GM04504 (cell line): ENCODE measurements around the gene CCDC73.
"Not testable (repeated sequence)": the region's sequence is repeated elsewhere in the genome, so short reads cannot be mapped to it uniquely, and the experiment has no call there.

ENCODE experiments used
- DNase-seq: peaks from one replicate; pipeline ENCODE4 v3.0.0-alpha.2; 2012; ENCODE audit warnings: low read depth

CCDC73 gene

DNA sequence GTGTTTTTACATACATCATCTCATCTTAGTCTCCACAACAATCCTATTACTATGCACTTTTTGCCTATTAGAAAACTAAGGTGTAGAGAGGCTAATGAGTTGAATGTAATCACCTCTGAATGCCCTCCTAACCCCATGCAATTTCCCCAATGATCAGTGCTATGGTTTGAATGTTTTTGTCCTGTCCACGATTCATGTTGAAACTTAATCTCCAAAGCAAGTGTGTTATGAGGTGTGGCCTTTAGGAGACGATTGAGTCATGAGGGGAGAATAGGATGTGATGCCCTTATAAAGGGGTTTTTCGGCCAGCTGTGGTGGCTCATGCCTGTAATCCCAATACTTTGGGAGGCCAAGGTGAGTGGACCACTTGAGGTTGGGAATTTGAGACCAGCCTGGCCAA, 2.0 kb upstream of the CCDC73 start:
- no peak for DNase-seq

DNA sequence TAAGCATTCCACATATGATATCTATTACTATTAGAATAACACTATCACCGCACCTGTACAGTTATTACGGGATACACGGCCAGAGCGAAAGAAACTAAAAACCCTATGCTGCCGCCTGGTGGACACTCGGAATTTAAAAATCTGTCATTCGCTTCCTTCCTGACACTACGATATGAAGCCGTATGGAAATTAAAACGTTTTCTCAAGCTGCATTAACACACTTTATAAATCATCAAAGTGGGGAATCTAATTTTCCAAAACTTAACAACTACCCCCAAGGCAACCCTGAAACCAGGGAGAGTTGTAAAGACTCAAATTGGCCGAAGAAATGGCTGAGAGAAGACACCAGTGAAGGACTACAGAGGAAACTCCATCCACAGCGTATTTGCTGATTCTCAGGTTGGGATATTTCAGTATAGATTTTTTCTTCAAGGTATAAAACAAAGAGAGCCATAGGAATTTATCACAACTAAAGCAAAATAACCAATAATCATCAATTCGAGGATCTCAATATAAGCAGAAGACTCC, 1.4 kb downstream of the CCDC73 start:
- peak; percentile 10 for DNase-seq

DNA sequence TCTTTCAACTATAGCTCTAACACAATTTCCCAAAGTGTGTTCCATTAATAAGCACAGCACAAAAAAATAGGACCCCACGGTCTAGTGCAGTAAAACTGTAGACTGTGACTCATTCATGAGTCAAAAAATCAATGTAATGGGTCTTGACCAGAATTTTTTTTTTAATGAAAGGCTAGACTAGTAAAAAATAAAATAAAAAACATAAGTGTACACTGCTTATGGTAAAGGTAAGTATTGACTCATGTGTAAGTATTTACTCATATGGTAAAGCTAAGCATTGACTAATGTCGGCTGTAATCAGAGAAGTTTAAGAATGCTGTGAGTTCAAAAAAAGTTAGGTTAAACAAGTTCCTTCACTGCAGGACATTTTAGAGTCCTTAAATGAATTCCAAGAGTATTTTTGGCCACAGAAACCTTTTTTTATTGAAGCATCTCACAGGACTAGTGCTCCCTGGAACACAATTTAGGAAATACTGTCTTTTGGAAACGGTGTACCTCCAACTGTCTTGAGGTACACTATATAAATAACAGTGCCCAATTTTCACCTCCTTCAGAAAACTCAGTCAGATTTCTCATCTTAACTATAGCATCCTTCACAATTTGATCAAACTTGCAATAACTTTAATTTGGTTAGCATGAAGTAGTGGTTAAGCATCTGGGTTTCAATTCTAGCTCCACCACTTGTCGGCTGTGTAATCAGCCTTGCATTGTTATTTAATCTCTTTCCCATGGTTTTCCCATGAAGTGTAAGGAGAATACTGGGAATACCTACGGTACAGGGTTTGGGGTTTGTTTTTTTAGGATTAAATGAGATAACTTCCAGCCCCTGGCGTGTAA, 2.1 kb downstream of the CCDC73 start:
- DNase-seq = no peak

DNA sequence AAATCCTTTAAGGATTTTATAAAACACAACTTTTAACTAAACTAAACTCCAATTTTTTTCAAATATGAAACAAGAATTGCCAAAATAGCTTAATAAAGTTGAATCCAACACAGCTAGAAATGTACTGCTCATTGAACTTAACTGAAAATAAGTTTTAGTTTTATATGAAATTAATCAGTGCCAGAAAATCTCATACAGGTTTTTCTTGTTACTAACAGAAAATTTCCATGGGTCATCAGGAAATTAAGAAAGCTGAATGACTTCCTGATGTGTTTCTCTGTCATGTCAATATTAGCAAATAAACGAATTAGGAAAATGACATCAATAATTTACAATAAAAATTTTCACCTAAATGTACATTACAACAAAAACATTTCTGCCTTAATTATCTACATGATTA, 3.5 kb downstream of the CCDC73 start:
- DNase-seq = no peak

DNA sequence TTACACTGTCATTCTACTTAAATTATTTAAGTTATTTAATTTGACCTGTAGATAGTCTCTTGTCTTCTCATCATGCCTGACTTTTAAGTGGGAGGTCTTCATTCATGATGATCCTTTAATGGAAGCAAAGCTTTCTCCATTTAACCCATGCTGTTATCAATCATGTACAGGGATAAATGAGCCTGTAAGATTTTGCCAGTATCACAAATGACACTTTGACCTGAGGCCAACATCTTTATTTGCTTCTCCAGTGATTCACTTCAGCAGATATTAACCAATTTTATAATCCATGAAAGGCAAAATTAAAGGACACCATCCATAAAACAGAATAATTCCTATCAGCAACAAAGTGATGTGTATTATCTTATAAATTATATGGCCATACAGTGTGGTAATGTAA, 7.7 kb downstream of the CCDC73 start:
- DNase-seq = no peak

DNA sequence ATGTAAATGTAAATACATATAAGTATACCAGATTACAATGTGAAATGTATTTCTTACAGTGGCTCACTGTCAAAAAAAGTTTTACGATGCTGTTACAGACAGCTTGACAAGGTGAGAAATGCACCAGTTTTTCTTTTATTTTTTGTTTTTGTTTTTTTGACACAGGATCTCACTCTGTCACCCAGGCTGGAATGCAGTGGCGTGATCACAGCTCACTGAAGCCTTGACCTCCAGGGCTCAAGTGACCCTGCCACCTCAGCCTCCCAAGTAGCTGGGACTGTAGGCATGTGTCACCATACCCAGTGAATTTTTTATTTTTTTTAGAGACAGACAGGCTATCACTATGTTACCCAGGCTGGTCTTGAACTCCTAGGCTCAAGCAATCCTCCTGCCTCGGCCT, 9.2 kb downstream of the CCDC73 start:
- no peak for DNase-seq

DNA sequence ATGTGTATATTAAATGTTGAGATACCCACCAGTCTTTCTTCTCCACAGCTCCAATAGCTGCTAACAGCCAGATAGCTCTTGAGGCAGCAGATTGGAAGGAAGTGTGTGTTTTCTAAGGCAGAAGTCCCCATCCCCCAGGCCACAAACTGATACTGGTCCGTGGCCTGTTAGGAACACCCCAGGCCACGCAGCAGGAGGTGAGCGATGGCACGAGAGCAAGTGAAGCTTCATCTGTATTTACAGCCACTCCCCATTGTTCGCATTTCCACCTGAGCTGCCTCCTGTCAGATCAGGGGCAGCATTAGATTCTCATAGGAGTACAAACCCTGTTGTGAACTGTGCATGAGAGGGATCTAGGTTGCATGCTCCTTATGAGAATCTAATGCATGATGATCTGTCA, 12.7 kb downstream of the CCDC73 start:
- no peak for DNase-seq

DNA sequence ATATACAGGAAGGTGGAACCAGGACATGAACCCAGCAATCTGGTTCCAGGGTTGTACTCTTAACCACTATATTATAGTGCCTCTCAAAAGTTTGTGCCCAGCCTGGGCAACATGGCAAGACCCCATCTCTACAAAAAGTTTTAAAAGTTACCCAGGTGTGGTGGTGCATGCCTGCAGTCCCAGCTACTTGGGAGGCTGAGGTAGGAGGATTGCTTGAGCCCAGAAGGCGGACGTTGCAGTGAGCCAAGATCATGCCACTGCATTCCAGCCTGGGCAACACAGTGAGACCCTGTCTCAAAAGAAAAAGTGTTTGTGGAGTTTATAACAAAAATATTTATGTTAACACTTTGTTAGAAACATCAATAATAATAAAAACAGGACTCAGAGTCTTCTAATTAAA, 13.6 kb downstream of the CCDC73 start:
- not testable (repeated sequence) for DNase-seq

DNA sequence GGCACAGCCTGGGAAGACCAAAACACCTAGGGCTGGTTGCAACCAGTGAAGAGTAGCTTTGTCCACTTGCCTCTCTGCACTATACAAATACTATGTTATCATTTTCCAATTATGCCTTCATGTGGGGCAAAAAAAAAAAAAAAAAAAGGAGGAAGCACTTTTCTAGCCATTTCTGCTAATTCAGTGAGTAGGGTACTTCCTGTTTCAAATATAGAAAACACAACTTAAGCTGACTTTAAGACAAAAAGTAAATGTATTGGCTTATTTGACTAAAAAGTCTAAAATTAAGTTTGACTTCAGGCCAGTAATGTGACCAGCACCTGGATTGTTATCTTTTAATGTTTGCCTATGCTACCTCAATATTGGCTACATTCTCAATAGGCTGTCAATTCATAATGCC, 15.3 kb downstream of the CCDC73 start:
- no peak for DNase-seq

DNA sequence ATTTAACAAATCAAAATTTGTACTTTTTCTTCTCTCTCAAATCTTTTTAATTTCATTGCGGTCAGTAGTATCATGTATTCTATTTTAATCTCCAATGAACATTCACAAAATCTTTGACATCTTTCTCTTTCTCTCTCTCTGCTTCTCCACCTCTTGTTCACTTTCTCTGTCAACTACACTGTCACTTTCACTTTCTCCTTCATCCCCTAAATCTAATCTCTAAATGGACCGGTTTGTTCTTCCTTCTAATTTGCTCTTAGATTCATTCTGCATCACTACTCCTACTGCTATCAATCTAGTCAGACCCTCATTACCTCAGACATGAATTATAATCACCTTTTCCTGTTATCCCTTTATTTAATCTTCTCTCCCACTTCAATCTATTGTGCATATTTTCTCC, 18.6 kb downstream of the CCDC73 start:
- DNase-seq = no peak

DNA sequence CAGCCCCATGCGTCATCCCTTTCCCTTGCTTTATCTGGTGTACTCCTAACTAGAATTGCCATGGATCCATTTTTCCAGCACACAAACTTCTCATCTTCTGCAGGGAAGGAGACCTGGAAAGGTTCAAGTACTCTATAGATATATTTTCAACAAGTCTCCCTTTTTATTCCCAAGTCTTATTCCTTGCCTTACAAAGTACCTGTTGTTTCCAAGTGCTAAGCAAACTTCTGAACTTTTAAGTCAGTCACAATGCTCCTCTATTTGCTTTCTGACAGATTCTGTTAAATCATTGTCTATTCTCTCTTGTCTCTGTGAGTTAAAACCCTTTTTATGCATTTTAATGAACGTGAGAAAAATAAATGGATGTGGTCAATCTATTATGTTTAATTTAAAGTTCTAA, 20.4 kb downstream of the CCDC73 start:
- no peak for DNase-seq

DNA sequence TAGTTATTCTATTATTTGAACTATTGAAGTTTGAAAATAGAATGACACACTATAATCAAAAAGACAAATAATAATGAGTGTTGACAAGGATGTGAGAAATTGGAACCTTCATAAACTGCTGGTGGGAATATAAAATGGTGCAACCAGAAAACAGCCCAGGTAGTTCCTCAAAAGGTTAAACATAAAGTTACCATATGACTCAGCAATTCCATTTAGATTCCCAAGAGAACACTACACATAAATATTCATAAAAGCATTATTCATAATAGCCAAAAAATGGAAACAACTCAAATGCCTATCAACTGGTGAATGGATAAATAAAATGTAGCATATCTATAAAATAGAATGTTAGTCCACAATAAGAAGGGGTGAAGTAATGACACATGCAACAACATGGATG, 21.7 kb downstream of the CCDC73 start:
- DNase-seq = no peak

DNA sequence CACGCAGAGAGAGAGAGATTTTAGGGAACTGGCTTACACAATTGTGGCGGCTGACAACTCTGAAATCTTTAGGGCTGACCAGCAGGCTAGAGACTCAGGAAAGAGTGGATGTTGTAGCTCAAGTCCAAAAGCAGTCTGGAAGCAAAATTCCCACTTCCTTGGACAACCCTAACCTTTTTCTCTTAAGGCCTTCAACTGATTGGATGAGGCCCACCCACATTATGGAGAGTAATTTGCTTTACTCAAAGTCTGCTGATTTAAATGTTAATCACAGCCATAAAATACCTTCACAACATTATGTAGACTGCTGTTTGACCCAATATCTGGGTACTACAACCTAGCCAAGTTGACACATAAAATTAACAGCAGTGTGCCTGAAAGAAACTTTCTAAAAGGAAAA, 32.7 kb downstream of the CCDC73 start:
- DNase-seq = not testable (repeated sequence)

DNA sequence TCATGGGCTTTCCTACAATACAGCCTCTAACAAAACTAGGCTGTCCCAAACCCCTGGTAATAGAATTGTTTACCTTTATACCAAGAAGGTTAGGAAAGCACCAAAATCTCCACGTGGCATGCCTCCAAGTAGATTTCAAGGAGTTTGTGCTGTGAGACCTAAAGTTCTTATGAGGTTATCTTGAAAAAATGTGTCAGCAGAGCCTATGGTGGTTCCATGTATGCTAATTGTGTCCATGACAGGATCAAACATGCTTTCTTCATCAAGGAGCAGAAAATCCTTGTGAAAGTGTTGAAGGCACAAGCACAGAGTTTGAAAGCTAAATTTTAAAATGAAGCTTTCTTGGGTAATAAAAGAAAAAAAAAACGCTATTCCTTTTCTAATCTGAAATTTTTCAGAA, 36.2 kb downstream of the CCDC73 start:
- DNase-seq = no peak

DNA sequence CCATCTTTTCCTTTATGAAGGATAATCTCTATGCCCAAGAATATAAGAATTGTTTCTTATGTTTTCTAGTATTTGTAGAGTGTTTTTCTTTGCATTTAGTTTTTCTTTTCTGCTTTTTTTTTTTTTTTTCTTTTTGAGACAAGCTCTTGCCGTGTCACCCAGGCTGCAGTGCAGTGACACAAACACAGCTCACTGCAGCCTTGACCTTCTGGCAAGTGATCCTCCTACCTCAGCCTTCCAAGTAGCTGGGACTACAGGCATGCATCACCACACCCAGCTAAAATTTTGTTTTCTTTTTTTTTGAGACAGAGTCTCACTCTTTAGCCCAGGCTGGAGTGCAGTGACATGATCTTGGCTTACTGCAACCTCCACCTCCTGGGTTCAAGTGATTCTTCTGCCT, 41.3 kb downstream of the CCDC73 start:
- DNase-seq = not testable (repeated sequence)

DNA sequence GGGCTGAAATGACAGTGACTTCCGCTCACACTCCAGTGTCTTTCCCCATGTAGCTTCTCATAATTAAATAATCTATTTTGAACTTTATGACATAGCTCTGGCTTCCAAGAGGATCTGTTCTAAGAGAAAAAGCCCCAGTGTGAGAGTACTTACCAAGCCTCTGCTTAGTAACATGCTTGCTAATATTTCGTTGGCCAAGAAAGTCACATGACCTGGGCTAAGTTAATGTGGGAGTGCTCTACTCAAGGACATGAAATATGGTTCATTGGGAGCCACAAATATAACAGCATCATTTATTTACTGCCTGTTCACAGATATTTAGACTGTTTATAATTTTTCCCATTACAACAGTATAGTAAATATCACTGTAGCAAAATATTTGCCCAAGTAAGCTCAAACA, 42.5 kb downstream of the CCDC73 start:
- no peak for DNase-seq

DNA sequence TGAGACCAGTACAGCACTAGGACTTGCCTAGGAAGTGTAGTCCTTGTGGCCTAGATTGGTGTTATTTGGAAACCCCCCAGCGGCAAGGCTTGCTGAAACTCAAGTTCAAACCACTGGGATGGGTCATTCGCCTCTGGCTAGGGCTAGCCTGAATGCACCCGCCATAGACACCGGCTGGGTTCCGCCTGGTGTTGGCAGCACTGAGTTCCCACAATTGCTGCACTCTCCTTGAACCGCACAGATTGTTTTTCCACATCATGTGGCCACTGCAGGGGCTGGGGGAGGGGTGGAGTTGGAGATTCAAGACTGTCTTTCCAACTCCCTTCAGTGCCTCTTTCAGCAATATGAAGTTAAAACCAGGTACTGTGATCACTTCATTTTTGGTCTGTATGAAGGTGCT, 43.1 kb downstream of the CCDC73 start:
- no peak for DNase-seq

DNA sequence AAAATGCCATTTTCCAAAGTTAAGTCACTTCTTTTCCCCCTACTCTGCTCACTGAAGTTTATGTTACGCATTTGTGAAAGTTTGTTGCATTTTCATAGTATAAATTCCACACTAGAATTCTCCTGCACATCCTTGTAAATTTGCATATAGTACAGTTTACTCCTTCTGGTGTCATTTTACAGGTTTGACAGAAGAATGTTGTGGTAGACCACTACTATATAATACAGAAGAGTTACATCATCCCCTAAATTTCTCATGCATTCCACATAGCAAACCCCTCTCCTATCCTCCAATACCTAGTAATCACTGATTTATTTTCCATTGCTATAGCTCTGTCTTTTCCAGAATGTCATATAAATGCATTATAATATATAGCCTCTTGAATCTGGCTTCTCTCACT, 64.5 kb downstream of the CCDC73 start:
- DNase-seq = no peak

DNA sequence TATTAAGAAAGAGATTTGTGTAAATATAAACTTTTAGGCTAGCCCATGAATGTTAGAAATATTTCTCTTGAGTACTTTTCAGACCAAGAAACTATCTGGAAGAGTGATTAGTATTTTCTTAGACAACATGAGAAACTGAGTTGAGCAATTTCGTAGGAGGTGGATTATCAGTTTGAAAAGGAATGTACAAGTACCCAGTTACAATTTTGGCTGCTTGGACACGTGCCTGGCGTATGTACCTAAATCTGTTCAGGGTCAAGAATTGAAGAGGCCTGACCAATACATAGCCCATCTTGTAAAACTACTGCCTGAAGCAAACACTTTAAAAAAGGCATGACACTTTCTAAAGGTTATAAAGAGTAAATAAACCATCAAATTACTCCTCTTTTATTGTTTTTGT, 71.1 kb downstream of the CCDC73 start:
- DNase-seq = no peak

DNA sequence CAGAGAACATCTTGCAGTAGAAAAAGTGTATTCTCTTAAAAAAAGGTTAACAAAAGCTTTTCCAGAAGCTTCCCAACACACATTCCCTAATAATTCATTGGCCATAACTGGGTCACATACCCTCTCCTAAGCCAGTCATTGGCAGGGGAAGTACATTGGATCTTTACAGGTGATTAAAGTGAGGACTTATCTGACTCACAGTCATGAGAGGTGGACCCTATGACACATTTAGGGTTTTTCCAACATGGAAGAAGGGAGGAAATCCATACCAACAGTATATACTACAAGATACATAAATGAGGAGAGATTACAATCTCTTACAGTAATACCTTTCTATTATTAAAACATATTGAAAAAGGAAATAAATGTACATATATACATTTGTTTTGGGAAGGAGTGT, 72.2 kb downstream of the CCDC73 start:
- DNase-seq = no peak

DNA sequence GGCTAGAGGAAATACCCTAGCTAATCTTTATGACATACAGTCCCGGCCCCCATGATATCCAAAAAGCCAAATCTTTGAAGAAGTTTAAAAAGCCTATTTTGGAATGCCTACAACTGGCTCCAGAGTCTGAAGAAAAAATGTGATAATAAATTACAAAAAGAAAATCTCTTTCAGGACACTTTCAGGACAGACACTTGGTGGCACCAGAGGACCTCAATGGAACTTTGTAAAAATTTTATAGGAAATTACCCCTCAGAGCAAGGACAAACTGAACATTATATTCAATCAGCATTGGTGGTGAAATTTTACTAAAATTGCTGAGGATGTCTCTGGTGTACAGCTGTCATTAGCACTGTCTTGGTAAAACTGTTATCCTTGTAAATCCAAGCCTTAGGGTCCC, 81.0 kb downstream of the CCDC73 start:
- DNase-seq = no peak

DNA sequence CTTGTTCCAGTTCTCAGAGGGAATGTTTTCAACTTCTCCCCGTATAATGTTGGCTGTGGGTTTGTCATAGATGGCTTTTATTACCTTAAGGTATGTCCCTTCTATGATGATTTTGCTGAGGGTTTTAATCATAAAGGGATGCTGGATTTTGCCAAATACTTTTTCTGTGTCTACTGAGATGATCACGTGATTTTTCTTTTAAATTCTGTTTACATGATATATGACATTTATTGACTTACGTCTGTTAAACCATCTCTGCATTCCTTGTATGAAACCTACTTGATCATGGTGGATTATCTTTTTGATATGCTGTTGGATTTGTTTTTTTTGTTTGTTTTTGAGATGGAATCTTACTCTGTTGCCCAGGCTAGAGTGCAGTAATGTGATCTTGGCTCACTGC, 85.5 kb downstream of the CCDC73 start:
- not testable (repeated sequence) for DNase-seq

DNA sequence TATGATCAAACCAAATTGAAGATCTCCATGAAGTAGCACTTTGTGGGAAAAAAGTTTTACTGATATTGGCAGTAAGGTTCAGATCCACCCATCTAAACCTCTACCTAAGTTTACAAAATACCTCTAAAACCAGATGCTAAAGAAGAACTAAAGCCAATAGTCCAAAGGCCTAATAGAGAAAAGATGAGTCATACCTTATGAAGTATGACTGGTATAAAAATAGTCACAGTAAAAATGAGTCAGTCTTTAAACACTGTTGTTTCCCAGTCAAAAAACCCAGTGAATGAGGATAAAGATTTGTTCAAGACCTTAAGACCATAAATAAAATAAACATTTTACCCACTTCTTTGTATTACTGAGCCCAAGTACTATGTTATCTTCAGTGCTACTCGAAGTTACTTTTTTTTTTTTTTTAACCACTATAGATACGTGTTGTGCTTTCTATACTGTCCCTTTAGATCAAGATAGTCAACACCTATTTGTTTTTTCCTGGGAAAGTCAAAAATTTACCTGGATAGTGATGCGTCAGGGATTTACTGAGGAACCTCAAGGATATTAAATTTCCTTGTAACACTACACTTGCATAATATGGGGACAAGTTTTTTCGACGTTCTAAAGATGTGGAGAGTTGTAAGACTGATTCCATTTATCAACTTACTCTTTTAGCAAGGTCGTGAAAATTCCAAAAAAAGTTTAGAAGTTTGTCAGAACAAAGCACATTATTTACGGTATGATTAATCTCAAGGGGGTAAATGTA, 87.3 kb downstream of the CCDC73 start:
- peak; percentile 32 for DNase-seq
